GM12892 (cell line): ENCODE results near the gene NPAS2.

ENCODE experiments used
- DNase-seq: peaks from one replicate; pipeline ENCODE4 v3.0.0; 2011; ENCODE audit not compliant: insufficient read length
- FAIRE-seq: peaks from 2 replicates; lab custom pipeline; 2011; peaks lifted over from hg19 to GRCh38; lab: Jason Lieb, UNC
- POLR2A ChIP-seq: IDR thresholded peaks from 2 replicates; pipeline ENCODE4 v1.6.1; 2011; ENCODE audit warnings: low read depth, low read length, control low read depth
- POLR2AphosphoS5 ChIP-seq: IDR thresholded peaks from 2 replicates; pipeline ENCODE4 v1.6.1; 2011; ENCODE audit warnings: low read depth, low read length, control low read depth
- TAF1 ChIP-seq: IDR thresholded peaks from 2 replicates; pipeline ENCODE4 v1.6.1; 2011; ENCODE audit warnings: low read depth, mild to moderate bottlenecking, control low read depth, low read length, borderline replicate concordance

NPAS2 gene

DNA sequence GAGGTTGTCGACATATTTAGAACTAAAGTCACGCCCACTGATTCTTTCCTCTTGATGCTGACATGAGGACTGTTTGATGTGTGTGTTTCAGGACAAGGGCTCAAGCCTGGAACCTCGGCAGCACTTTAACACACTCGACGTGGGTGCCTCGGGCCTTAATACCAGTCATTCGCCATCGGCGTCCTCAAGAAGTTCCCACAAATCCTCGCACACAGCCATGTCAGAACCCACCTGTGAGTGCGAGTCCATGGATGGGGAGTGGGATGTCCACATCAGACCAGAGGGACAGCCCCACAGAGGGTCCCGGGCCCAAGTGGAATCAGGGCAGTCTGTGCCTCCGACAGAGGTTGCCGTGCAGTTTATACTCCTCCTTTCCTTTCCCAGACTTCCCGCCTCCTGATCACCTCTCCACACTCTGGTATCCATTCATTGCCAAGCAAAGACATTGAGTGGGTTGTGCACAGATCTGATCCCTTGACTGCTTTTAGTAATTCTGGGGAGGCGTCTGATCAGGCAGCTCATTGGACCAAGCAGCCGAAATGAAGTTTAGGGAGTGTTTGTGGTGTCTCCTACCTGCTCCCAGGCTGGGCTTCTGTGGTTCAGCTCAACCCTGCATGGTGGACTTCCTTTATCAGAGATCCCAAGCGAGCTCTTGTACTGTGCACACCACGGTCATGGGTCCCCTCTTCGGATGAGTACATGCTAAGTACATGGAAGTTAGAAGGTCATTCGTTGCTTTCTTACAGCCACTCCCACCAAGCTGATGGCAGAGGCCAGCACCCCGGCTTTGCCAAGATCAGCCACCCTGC is 155.0 kb downstream of the NPAS2 start:
- no peak for FAIRE-seq
- TF ChIP-seq TAF1 (no peak), POLR2A (no peak), POLR2AphosphoS5 (no peak)
- DNase-seq: no peak

DNA sequence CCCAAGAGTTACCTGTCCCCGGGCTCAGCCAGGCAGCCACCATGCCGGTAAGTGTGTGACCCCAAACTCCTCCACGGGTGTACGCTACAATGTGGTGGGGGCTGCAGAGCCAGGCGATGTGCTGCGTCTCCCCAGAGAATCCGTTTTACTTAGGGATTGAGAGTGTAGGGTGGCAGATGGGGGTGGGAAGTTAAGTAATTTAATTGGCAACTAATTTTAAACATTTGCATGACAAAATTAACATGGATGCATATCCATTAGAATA is 155.5 kb downstream of the NPAS2 start:
- TF ChIP-seq POLR2AphosphoS5: no peak
- no peak for TF ChIP-seq TAF1
- no peak for TF ChIP-seq POLR2A
- FAIRE-seq: no peak
- no peak for DNase-seq

DNA sequence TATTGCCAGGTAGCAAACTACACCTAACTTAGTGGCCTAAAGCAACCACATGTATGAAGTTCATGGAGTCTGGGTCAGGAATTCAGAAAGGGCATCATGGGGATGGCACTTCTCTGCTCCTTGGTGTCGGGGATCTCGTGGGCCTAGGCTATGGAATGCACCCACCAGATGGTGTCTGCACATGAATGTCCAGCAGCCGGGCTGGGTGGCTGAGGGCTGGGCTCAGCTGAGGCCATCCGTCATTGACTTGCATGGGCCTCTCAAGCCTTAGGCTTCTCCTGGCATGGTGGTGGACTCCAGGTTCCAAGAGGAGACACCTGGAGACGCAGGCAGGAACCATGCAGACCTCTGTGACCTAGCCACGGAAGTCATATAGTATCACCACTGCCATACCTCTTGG is 156.1 kb downstream of the NPAS2 start:
- no peak for TF ChIP-seq TAF1
- no peak for TF ChIP-seq POLR2AphosphoS5
- no peak for TF ChIP-seq POLR2A
- no peak for FAIRE-seq
- no peak for DNase-seq

DNA sequence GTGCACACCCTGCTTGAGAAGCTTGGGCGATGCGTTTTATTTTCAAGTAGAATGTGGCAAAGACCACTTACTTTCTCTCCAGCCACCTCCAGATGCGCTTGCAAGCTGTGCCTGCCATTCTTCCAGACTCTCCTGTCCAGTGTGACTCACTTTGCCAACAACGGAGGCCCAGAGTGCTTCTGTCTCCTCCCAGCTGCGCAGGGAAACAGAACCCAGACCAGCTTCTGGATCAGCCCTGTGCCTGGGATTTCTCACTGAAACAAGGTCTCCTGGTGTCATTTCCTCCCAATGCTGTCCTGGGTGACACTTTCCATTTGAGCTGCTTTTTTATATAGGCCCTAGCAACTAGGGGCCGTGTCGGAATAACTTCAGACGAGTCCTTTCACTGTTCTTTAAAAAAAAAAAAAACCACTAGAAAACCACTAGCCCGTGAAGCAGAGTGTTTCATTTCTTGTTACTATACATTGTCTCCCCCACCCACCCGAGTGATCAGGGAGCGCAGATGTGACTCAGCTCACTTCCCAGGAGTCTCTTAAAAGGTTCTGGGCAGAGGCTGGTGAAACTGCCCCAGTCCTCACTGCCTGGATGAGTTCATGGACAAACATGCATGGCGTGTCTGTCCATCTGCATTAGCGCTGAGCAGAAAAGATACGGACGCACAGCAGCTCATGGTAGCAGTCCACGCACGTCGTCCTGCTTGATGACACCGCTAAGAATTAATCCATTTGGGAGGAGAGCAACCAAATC is 156.9 kb downstream of the NPAS2 start:
- DNase-seq: peak; percentile 55
- FAIRE-seq: peak; percentile 92
- no peak for TF ChIP-seq POLR2A
- TF ChIP-seq TAF1: no peak
- TF ChIP-seq POLR2AphosphoS5: no peak

DNA sequence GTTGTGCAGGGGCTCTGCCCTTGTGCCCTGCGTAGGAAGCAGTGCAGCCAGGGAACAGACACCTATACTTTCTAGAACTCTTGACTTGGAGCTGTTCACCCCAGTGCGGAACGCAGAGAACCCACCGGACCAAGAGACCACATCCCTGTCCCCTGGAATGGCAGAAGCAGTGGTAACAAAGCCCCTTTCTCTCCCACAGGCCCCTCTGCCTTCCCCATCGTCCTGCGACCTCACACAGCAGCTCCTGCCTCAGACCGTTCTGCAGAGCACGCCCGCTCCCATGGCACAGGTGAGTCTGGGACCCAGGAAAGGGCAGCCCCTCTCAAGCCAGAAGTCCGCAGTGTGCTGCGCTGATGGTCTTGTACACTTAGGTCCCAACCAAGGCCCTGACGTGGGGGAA is 157.6 kb downstream of the NPAS2 start:
- TF ChIP-seq TAF1: no peak
- no peak for DNase-seq
- FAIRE-seq: no peak

DNA sequence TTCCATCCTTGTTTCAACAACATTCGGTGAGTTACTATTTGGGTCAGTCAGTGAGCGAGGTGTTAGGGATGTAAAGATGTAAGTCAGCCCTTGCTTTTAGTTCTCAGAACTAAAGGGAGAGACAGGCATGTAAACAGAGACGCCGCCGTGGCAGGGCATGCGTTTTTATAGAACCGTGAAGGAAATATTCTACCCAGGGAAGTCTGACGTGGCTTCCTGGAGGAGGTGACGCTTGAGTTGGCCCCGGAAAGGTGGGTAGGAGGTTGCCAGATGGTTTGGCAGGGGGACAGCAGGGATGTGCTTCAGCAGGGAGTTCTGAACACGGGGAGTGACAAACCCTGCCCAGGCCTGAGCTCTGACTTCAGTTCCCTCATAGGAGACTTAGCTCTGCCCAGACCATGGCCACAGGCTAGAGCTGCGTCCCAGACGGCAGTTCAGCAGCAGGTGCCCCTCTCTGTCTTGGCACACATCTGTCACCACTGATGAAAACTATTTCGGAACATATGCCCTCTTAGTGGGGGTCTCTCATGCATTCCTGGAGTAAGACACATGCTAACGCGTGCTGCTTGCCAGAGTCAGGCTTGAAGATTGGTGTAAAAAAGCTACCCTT is 158.7 kb downstream of the NPAS2 start:
- DNase-seq (no peak), FAIRE-seq (no peak)
- TF ChIP-seq POLR2AphosphoS5 (no peak), TAF1 (no peak), POLR2A (no peak)

DNA sequence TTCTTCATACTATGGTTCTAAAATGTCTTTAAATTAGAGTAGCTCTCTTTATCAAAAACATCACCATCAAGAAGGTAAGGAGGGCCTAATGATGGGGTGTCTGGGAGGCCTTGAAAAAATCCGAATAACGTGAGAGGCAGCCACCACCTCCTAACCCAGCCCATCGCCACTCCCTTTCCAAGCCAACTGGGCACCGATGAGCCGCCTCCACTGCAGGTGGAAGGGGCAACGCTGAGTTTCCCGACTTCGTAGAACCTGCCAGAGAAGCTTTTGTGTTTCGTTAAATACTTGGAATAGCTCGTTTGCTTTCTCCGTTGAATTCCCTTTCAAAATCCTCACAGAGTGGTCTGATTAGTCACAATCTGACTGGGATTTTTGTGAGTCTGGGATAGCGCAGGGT is 160.1 kb downstream of the NPAS2 start:
- DNase-seq: no peak
- no peak for TF ChIP-seq TAF1
- no peak for TF ChIP-seq POLR2A
- TF ChIP-seq POLR2AphosphoS5: no peak
- FAIRE-seq: no peak

DNA sequence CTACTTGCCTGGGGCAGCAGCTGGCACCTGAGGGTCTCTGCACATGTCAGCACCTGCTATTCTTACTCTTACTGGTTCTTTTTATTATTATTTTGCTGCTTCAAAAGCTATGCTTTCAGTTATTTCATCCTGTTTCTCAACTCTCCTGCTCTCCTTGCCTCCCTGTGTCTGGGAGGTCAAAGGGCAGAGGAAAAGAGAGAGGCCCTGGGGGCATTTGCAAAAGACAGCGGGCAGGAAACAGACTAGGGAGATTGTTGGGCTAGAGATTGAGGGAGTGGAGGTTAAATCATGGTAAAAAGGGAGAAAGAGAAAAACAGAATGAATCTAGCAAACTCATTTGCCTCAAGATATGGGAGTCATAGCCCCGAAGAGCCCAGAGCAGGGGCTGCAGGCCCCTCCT is 161.1 kb downstream of the NPAS2 start:
- DNase-seq (no peak), FAIRE-seq (no peak)
- no peak for TF ChIP-seq TAF1
- no peak for TF ChIP-seq POLR2AphosphoS5
- TF ChIP-seq POLR2A: no peak

DNA sequence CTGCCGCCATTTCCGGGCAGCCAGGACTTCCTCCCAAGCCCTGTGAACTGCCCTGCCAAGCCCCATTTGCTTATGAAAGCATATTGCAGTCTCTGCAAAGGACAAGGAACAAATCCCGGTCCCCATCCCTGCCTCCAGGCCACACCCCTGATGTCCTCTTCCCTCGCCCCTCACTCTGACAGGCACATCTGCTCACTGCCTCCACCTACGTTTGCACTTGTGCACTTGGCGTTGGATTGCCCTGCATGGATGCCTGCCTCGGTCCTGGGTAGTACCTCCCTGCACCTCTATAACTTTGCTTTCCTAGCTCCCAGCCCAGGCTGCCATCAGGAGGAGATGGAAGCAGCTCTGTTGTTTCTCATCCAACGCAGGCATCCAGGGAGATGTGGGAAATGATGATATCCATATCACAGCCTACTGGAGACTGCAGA is 162.5 kb downstream of the NPAS2 start:
- TF ChIP-seq POLR2AphosphoS5 (no peak), TAF1 (no peak), POLR2A (no peak)
- DNase-seq: no peak

DNA sequence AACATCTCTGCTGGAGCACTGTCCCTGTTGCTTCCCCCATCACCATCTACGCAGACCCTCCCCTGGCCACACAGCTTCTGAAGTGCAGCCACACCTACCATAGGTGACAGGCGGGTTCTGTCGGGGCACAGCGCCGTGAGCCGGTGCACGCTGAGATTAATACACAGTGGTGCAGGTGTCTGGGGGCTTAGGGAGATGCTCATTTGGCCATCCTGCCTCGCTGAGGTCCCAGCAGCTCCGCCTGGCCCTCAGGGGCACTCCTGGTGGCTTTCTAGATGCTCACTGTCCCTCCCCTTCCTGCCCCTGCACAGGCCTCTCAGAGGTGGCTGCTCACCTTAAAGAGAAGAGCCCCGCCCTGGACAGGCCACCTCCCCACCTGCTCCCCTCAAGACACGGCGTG is 163.3 kb downstream of the NPAS2 start:
- DNase-seq (no peak), FAIRE-seq (no peak)

More for the DNA sequence above, 162.5 kb downstream of the NPAS2 start:
- FAIRE-seq: no peak

DNA sequence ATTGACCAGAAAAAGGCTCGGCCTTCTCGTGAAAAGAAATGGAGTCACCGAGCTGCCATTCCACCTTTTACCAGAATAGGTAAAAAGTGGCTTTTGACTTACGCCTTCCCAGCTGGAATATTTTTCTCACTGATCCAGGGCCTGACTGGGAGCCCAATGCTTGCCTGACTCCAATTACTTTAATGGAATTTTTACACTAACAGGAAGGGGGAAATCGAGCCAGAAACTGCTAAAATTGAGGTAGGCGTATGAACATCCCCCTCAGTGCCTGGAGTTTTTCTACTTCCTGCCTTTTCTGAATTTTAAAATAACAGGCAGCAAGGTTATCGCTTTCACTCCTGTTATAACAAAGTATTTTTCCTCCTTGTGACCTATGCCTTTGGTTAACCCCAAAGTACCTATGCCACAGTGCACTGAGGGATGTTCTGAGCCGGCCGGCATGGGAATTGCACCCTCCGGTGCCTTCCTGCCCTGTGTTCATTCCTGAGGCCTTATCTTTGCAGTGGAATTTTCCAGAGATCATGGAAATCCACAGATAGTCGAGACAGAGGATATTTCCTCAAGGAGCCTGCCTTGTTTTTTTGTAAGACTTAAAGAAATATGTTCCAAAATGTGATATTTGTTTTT is 163.9 kb downstream of the NPAS2 start:
- DNase-seq (no peak), FAIRE-seq (no peak)
- no peak for TF ChIP-seq TAF1
- no peak for TF ChIP-seq POLR2A
- no peak for TF ChIP-seq POLR2AphosphoS5

More for the DNA sequence above, 163.3 kb downstream of the NPAS2 start:
- TF ChIP-seq TAF1 (no peak), POLR2A (no peak), POLR2AphosphoS5 (no peak)

DNA sequence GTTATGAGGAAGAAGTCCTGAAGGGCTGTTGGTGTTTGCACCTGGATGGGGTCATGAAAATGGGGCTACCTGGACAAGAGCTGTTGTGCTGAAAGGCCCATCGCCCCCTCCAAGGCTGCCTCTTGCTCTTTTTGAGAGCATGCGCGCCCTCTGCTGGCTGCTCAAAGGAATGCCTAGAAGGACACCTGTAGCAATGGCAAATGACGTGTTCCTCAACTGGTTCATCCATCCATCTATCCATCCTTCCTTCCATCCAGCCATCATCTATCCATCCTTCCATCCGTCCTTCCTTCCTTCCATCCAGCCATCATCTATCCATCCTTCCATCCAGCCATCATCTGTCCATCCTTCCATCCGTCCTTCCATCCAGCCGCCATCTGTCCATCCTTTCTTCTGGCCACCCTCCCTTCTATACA is 165.0 kb downstream of the NPAS2 start:
- TF ChIP-seq TAF1 (no peak), POLR2AphosphoS5 (no peak), POLR2A (no peak)
- DNase-seq (peak; percentile 53), FAIRE-seq (peak; percentile 91)
